Left ventricle myocardium inferior (tissue), 1 donor: ENCODE results near the gene QTRT2. TPM values are rescaled to one million over a fixed set of nuclear protein-coding genes. Genes with fewer than 3 reads are reported as not detected.

ENCODE experiments used
- DNase-seq: peaks from one replicate; pipeline ENCODE4 v3.0.0-alpha.2; 2020
- H3K27ac ChIP-seq: fragments of 200-600 bp; replicated peaks from 2 replicates; pipeline ENCODE4 v1.8.0; 2021
- H3K27me3 ChIP-seq: fragments of 200-600 bp; 2 replicates; pipeline ENCODE4 v1.8.0; 2021; ENCODE audit warnings: low read depth
- H3K36me3 ChIP-seq: fragments of 200-600 bp; 2 replicates; pipeline ENCODE4 v1.8.0; 2021
- H3K4me1 ChIP-seq: fragments of 200-600 bp; 2 replicates; pipeline ENCODE4 v1.8.0; 2021
- H3K4me3 ChIP-seq: fragments of 200-600 bp; 2 replicates; pipeline ENCODE4 v1.8.0; 2021; ENCODE audit warnings: mild to moderate bottlenecking, moderate library complexity
- H3K9me3 ChIP-seq: fragments of 200-600 bp; replicated peaks from 2 replicates; pipeline ENCODE4 v1.8.0; 2021
- CTCF ChIP-seq: fragments of 200-600 bp; IDR thresholded peaks from 2 replicates; pipeline ENCODE4 v1.8.0; 2021; ENCODE audit warnings: antibody characterized with exemption, mild to moderate bottlenecking, borderline replicate concordance
- intact Hi-C: fragments of 100-400 bp; cut with micrococcal nuclease; formaldehyde crosslinking; loops from one replicate; pipeline ENCODE4 v1.11.0; 2022
- total RNA-seq: library from RNA; stranded (reverse); fragmentation: NEBNext Ultra II Directional; extraction: Animal tissue kit (Norgen Biotek cat#: 25700); gene quantifications from one replicate; pipeline ENCODE4 v1.2.1, GENCODE V29; 2021
- donor health status: DM: no; HTN: yes; CAD: no; lungs with severe emphysema.

QTRT2 gene
- total RNA-seq, 1 donor from 2014 or later, result 4.1 TPM

- intact Hi-C loops, result no loop called here
- H3K9me3 ChIP-seq, result no peaks in the 10 kb centered on the region
- no peak overlapping the region for H3K27ac ChIP-seq
- peaks cover 59% of the 10 kb centered on the region for H3K36me3 ChIP-seq
- H3K4me3 ChIP-seq, result no peak overlapping the region
- no peak for DNase-seq
- H3K4me1 ChIP-seq, result no peaks in the 10 kb centered on the region
- TF ChIP-seq CTCF, result no peak
- H3K27me3 ChIP-seq, result no peaks in the 10 kb centered on the region
Observed at GRCh38 chr3:114086356-114086755, 29.8 kb downstream of the QTRT2 start.

DNA sequence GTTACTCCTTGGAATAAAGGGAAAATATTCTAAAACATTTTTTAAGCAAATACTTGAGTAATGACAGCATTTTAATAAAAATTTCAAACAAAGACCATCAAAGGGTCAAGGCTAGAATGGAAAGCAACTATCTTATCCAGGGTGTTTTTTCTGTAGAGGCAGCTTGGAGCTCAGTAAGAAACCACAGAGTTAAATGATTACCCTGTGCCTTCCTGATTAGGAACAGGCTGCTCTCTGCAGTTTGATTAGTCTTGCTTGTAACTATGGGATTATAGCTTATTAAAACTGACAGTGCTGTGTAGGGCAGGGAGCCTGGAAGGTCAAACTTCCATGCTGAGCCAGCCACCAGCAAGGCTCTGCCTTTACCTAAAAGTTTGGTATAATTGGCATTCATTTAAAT lies 33.1 kb downstream of the QTRT2 start:
- DNase-seq, result no peak
- intact Hi-C loops, result no loop called here
- no peak overlapping the region for H3K27ac ChIP-seq
- H3K27me3 ChIP-seq, result no peaks in the 10 kb centered on the region
- H3K36me3 ChIP-seq, result peaks cover 32% of the 10 kb centered on the region
- no peaks in the 10 kb centered on the region for H3K9me3 ChIP-seq
- TF ChIP-seq CTCF, result no peak
- peaks cover 18% of the 10 kb centered on the region for H3K4me1 ChIP-seq
- H3K4me3 ChIP-seq, result no peak overlapping the region

GRCh38 chr3:114092151-114093015 lies 35.8 kb downstream of the QTRT2 start:
- Histone ChIP-seq H3K9me3 (no peaks in the 10 kb centered on the region), H3K4me1 (peaks cover 18% of the 10 kb centered on the region), H3K36me3 (peaks cover 5% of the 10 kb centered on the region), H3K4me3 (peak overlapping the region; percentile 30), H3K27me3 (no peaks in the 10 kb centered on the region), H3K27ac (peak overlapping the region; percentile 66)
- intact Hi-C loops, result no loop called here
- TF ChIP-seq CTCF, result no peak
- no peak for DNase-seq

- Histone ChIP-seq H3K27me3 (no peaks in the 10 kb centered on the region), H3K4me3 (peak overlapping the region; percentile 30), H3K36me3 (no peaks in the 10 kb centered on the region), H3K27ac (peak overlapping the region; percentile 66), H3K9me3 (no peaks in the 10 kb centered on the region), H3K4me1 (peaks cover 18% of the 10 kb centered on the region)
- no peak for TF ChIP-seq CTCF
- DNase-seq, result no peak
- intact Hi-C loops, result no loop called here
Observed at GRCh38 chr3:114093016-114093380, 36.5 kb downstream of the QTRT2 start.

- H3K36me3 ChIP-seq, result no peaks in the 10 kb centered on the region
- intact Hi-C loops, result no loop called here
- no peak for TF ChIP-seq CTCF
- no peaks in the 10 kb centered on the region for H3K27me3 ChIP-seq
- no peaks in the 10 kb centered on the region for H3K9me3 ChIP-seq
- peaks cover 18% of the 10 kb centered on the region for H3K4me1 ChIP-seq
- no peak overlapping the region for H3K27ac ChIP-seq
- DNase-seq, result no peak
- no peak overlapping the region for H3K4me3 ChIP-seq
Observed at GRCh38 chr3:114093596-114093995, 37.1 kb downstream of the QTRT2 start.
